ENCODE measurements around the gene FSTL5.

Gene FSTL5

DNA sequence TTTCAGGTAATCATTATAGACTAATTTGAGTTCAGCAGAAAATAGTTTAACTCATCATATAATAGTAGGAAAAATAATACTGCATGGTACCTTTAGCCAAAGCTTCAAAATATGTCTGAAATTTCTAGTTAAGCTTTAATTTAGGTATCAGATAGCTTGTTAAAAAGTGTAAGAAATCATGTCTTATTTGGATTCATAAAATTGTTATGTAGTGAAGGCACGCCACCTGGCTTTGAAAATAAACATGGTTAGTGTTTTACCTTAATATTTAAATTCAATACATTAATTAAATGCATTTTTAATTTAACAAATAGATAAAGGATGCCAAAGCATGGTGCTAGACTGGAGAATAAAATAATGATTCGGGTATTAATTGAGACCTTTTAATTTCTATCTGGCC lies 211.4 kb downstream of the FSTL5 start:
- no peak overlapping the region for H3K4me3 ChIP-seq (replicated peaks; ENCODE audit: low read depth, low read length)
- H3K36me3 ChIP-seq (ENCODE audit: control insufficient read depth, insufficient read depth, low read length), result no peaks in the 10 kb centered on the region
- TF ChIP-seq, protein P1, sequence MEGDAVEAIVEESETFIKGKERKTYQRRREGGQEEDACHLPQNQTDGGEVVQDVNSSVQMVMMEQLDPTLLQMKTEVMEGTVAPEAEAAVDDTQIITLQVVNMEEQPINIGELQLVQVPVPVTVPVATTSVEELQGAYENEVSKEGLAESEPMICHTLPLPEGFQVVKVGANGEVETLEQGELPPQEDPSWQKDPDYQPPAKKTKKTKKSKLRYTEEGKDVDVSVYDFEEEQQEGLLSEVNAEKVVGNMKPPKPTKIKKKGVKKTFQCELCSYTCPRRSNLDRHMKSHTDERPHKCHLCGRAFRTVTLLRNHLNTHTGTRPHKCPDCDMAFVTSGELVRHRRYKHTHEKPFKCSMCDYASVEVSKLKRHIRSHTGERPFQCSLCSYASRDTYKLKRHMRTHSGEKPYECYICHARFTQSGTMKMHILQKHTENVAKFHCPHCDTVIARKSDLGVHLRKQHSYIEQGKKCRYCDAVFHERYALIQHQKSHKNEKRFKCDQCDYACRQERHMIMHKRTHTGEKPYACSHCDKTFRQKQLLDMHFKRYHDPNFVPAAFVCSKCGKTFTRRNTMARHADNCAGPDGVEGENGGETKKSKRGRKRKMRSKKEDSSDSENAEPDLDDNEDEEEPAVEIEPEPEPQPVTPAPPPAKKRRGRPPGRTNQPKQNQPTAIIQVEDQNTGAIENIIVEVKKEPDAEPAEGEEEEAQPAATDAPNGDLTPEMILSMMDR (IDR thresholded peaks at IDR 0.05; ENCODE audit: insufficient read depth, low read length, poor library complexity, severe bottlenecking), result no peak
- DNase-seq (ENCODE audit: extremely low read depth, insufficient read length), result no peak
- no peaks in the 10 kb centered on the region for H3K27me3 ChIP-seq (replicated peaks; ENCODE audit: control insufficient read depth, insufficient read depth, low read length)

DNA sequence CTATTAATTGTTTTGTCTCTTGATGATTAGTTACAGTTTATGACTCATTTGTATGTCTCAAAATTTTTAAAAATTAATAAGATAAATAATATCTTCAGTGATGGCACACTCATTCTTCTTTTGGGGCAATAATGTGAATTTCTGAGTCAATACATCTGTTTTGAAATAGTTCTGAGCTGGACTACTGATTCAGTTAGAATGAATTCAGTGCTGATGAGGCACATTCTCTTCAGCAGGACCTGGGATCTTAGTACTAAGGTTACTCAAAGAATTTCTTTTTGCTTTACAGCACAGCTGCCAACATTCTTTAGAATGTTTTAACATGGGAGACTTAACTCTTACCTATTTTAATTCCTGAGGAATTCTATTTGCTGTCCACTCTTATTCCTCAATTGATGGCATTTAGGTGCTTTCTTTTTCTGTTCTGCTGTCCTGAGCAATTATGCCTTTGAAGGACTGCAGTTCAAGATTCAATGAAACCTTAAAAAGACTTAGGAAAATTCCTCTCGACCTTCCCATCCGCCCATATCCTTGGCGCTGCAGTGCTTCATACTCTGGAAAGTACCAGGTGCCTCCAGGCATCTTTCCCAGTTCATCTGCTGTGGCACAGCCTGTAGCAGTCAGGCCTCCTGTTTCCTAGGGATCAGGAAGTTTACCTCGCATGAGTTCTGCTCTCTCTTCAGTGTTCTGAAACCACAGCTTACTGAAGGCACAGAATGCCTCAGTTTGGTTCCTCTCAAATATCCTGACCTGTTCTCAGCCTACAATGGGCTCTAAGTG lies 213.7 kb downstream of the FSTL5 start:
- TF ChIP-seq, protein P1 (IDR thresholded peaks at IDR 0.05; ENCODE audit: insufficient read depth, low read length, poor library complexity, severe bottlenecking), result no peak
- Histone ChIP-seq H3K4me3 (replicated peaks; ENCODE audit: low read depth, low read length) (no peak overlapping the region), H3K27me3 (replicated peaks; ENCODE audit: control insufficient read depth, insufficient read depth, low read length) (no peaks in the 10 kb centered on the region), H3K36me3 (ENCODE audit: control insufficient read depth, insufficient read depth, low read length) (no peaks in the 10 kb centered on the region)
- no peak for DNase-seq (ENCODE audit: extremely low read depth, insufficient read length)

DNA sequence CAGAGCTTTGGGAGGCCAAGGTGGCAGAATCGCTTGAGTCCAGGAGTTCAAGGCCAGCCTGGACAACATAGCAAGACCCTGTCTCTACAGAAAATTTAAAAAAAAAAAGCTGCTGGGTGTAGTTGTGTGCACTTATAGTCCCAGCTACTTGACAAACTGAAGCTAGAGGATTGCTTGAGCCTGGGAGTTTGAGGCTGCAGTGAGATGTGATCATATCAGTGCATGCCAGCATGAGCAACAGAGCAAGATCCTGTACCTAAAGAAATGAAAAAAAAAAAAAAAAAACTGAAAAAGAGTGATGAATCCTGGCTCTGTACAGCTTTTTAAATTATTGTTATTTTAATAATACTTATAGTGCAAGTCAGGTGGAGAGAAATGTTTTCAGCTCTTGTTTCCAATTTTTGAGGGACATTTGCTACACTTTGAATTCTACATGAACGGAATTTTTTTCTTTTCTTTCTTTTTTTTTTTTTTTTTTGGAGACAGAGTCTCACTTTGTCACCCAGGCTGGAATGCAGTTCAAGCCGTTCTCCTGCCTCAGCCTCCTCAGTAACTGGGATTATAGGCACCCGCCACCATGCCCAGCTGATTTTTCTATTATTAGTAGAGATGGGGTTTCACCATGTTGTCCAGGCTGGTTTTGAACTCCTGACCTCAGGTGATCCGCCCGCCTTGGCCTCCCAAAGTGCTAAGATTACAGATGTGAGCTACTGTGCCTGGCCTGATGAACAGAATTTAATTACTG lies 215.6 kb downstream of the FSTL5 start:
- H3K36me3 ChIP-seq (ENCODE audit: control insufficient read depth, insufficient read depth, low read length), result no peaks in the 10 kb centered on the region
- no peak for DNase-seq (ENCODE audit: extremely low read depth, insufficient read length)
- TF ChIP-seq, protein P1 (IDR thresholded peaks at IDR 0.05; ENCODE audit: insufficient read depth, low read length, poor library complexity, severe bottlenecking), result no peak
- H3K27me3 ChIP-seq (replicated peaks; ENCODE audit: control insufficient read depth, insufficient read depth, low read length), result no peaks in the 10 kb centered on the region
- no peak overlapping the region for H3K4me3 ChIP-seq (replicated peaks; ENCODE audit: low read depth, low read length)

DNA sequence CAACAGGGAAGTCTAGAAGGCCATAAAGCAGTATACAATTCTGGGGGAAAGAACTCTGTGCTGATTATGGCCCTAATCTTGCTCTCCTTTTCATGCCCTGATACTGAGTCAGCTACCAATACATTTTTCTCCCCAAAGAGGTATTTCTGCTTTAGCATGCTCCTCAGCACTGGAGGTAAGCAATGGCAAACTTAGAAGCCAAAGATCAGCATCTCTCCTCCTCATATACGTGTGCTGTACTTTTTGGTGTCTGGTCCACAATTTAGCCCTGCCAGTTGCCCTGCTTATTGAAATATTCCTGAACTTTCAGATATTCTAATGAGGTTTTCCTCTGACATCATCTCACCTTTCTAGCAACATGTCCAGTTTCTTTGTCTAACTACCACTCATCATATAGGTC lies 226.2 kb downstream of the FSTL5 start:
- Histone ChIP-seq H3K36me3 (ENCODE audit: control insufficient read depth, insufficient read depth, low read length) (no peaks in the 10 kb centered on the region), H3K27me3 (replicated peaks; ENCODE audit: control insufficient read depth, insufficient read depth, low read length) (no peaks in the 10 kb centered on the region), H3K4me3 (replicated peaks; ENCODE audit: low read depth, low read length) (no peak overlapping the region)
- TF ChIP-seq, protein P1 (IDR thresholded peaks at IDR 0.05; ENCODE audit: insufficient read depth, low read length, poor library complexity, severe bottlenecking), result no peak
- DNase-seq (ENCODE audit: extremely low read depth, insufficient read length), result no peak

DNA sequence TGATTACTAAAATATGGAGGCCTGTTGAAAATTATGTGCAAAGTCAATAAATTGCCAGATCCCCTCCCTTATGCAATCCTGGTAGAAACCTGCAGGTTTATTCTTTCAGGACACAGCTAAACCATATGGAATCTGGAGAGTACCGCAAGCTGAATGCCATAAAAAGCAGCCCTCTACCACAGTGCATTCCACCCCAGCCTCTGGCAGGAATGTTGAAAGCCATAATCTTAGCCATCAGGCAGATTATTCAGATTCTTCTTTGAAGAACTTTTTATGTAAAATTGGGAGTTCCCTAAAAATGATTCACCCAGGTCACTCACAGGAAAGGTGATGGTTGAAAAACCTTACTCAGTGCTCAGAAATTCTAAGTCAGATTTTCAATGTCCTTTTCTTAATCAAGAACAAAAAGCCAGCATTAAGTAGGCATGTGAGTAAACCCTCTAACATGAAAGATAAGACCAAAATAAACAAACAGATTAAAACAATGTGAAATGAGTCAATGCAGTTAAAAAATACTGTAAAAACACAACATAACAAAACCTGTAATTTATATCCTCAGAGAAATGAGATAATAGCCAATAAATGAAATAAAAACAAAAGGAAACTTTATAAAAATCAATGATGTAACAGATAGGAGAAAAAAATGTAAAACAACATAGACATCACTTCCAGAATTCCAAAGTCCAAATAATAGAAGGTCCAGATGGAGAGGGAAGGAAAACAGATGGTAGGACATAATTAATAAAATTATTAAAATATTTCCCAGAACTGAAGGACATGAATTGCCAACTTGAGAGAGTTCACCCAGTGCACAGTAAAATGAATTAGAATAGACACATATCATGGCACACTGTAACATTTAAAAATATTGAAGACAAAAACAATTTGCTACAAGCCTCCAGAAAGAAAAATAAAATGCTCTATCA lies 226.9 kb downstream of the FSTL5 start:
- TF ChIP-seq, protein P1 (IDR thresholded peaks at IDR 0.05; ENCODE audit: insufficient read depth, low read length, poor library complexity, severe bottlenecking), result no peak
- no peak for DNase-seq (ENCODE audit: extremely low read depth, insufficient read length)
- no peak overlapping the region for H3K4me3 ChIP-seq (replicated peaks; ENCODE audit: low read depth, low read length)

More for the DNA sequence above, 226.9 kb downstream of the FSTL5 start:
- Histone ChIP-seq H3K36me3 (ENCODE audit: control insufficient read depth, insufficient read depth, low read length) (no peaks in the 10 kb centered on the region), H3K27me3 (replicated peaks; ENCODE audit: control insufficient read depth, insufficient read depth, low read length) (no peaks in the 10 kb centered on the region)

All from GM06990 (cell line).